Right lung (tissue), 5 donors: ENCODE results near the gene DTL. TPM values are rescaled to one million over a fixed set of nuclear protein-coding genes. Genes with fewer than 3 reads are reported as not detected.

Source experiments
- DNase-seq, 2 donors: peaks; one replicate each; pipeline ENCODE4 v3.0.0-alpha.2; 2013
- polyA plus RNA-seq, 5 donors: library from polyadenylated mRNA; unstranded; fragments of 120-200 nt; gene quantifications; one replicate each; pipeline versions ENCODE4 v1.2.1 to v1.2.3, GENCODE V29; 2013; ENCODE audit warnings: inconsistent platforms in 1 of 5, low replicate concordance in 1 of 5; ENCODE audit not compliant: insufficient read length in 5 of 5, insufficient read depth in 1 of 5

DTL gene
- polyA plus RNA-seq, 5 donors: 25.1 to 40.3 (median 36.0) TPM

DNA sequence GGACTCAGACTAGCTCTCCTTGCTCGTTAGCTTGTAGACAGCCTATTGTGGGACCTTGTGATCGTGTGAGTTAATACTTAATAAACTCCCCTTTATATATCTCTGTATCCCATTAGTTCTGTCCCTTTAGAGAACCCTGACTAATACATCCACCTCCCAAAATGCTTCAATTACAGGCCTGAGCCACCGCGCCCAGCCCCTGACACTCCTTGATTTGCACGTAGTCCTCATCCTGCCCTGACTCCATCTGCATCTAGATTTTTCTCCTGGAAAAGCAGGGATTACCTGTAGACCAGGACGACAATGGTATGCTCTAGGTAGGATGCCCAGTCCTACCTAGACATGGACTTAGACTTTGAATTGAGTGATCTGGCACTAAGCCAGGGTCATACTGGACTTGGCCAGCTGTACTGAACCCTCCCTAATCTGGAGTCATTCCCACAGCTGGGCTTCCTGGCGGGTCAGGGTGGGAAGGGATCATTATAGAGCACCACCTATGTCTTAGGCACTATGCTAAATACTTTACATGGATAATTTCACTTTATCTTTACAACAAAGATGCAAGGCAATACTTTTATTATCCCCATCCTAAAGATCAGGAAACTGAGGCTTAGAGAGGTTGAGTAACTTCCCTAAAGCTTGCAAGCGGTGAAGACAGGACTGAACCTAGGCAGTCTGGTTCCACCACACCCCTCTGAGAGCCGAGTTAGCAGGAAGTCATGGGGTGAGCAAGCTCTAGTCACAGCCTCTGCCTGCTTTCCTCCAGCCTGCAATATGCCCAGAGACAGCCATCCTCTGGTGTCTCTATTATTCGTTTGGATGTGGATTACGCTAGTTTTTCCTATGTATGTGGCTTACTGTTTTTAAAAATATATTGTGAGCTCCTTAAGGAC lies 89.4 kb downstream of the DTL start:
- no peak for DNase-seq

DNA sequence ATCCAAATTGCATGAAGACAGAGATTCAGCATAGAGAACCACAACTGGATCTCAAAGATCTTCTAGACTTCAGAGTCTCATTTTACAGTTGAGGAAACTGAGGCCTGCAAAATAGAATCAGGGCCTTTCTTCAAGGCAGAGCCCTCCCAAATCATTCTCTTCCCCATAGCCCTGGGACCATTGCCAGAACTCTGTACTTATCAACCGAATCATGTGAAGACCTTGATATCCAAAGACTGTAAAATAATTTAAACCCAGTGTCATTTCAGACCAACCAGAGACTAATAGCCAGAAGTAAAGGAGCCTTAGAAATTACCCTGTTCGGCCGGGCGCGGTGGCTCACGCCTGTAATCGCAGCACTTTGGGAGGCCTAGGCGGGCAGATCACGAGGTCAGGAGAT lies 90.1 kb downstream of the DTL start:
- no peak for DNase-seq

DNA sequence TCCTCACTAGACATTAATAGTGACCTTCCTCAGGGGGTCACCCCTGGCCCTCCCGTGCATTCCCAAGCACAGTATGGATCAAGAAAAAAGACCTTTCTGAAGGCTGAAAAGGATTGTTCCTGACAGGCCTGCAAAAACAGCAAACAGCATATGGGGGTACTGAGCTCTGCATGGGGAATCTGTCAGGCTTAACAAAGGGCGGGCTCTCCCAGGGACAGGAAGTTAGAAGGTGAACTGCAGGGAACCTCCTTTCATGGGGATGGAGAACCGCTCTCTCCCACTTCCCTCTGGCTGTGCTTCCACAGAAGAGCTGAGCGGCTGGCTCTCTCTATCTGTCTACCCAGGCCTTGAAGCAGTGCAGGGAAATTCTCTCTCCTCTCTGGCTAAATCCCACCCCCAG lies 91.7 kb downstream of the DTL start:
- no peak for DNase-seq

DNA sequence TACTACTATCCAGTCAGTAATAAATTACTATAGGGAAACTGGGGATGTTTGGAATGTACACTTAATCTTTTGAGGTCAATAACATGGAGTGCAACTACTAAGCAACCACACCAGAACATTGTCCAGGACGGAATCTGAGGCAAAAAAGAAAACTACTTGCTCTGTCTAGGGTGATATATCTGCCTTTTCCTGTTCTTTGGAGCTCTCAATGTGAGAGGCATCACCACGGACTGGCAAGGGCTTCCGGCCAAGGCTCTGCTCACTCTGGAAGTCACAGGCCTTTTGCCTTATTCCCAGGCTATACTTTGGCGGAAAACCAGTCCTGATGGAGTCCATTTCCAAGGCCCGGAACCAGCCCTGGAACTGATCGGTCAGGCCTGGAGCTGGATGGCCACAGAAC lies 94.2 kb downstream of the DTL start:
- DNase-seq: no peak

DNA sequence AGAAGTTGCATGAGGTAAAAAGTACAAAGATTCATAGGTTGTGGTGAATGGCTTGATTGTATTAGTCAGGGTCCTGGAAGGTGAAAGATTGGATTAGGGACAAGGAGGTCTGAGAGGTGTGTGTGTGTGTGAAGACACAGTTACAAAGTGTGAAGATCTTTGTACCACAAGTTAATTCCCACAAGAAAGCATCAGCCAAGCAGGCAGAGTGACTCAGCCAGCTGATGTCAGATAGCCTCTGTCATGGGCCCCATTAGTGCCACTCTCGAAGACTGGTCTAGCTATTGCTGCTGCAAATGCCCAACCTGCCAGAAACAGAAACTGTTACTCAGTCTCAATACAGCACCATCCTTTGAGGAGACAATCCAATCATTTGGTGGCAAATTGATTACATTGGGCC lies 96.5 kb downstream of the DTL start:
- no peak for DNase-seq

DNA sequence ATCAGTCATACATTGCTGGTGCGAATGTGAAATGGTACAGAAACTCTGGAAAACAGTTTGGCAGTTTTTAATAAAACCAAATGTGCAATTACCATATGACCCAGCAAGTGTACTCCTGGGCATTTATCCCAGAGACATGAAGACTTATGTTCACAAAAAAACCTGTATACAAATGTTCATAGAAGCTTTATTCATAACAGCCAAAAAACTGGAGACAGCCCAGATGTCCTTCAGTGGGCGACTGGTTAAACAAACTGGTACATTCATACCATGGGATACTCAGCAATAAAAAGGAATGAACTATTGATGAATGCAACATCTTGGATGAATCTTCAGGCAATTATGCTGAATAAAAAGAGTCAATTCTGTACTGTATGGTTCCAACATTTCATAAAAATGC lies 97.8 kb downstream of the DTL start:
- DNase-seq: no peak

DNA sequence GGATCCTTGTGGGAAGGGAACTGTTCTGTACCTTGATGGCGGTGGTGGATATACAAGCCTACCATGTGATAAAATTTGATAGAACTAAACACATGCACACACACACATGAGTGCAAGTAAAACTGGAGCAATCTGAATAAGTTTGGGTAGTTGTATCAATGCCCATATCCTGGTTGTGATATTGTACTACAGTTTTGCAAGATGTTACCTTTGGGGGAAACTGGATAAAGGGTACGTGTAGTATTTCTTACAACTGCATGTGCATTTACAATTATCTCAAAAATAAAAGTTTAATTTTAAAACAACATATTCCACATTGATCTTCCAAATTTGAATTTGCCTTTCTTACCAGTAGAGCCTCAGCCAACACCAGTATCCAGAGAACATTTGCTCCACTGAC lies 99.6 kb downstream of the DTL start:
- no peak for DNase-seq

DNA sequence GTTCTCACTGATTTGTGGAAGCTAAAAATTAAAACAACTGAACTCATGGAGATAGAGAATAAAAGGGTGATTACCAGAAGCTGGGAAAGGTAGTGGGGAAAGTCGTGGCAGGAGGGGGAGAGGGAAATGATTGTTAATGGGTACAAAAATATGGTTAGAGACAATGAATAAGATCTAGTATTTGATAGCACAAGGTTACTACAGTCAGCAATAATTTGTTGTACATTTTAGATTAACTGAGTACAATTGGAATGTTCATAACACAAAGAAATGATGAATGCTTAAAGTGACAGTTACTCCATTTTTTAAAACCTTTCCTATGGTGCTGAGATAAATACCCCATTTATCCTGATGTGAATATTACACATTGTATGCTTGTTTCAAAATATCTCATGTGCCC lies 102.3 kb downstream of the DTL start:
- DNase-seq: no peak

DNA sequence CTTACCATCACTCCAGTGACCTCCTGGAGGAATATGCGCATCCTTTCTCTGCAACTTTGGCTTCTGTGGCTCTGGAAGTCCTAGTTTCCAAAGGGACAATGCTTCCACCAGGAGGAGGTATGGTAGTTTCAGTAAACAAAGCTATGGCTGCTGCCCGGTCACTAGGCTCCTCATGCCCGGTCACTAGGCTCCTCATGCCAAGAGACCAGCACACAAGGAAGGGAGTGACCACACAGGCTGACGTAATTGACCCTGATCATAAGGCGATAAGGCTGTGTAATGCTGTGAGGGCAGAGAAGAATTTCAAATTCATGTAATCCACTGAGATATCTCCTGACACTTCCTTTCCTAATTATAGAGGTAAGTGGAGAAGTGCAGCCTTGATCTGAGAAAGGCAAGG lies 102.9 kb downstream of the DTL start:
- no peak for DNase-seq

DNA sequence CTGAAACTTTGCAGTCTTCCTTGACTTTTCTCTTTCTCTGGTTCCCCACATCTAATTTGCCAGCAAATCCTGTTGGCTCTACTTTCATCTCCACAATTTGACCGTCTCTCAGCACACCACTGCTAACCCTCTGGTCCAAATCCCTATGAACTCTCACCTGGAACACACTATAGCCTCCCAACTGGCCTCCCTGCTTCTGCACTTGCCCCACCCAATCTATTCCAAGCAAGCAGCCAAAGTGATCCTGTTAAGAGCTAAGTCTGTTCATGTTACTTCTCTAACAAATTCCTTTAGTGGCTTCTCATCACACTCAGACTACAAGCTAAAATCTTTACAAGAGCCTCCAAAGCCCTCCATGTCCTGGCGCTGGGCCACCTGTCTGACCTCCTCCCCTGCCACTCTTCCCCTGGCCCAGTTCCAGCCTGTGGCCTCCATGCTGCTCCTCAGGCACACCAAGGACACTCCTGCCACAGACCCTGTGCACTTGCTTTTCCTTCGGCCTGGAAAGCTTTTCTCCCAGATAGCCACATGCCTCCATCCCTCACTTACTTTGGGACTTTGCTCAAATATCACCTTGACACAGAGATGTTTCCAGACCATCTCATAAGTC lies 104.1 kb downstream of the DTL start:
- no peak for DNase-seq

DNA sequence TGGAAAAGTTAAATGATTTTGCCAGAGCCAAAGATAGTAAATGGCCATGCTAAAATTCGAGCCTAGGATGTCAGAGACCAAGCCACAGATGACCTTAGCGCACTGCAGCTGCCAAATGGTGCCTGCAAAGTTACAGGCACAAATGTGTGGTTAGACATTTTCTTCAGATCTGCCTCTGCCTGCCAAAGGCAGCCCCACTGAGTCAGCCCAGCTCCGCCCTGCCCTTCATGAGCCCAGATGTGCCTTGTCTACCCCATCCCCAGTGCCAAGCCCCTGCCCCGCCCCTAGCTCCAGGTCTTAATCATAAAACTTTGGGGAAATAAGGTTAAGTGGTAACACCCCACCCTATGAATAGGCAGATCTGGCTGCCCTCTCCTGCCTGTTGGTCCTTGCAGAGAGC lies 105.9 kb downstream of the DTL start:
- DNase-seq: no peak

DNA sequence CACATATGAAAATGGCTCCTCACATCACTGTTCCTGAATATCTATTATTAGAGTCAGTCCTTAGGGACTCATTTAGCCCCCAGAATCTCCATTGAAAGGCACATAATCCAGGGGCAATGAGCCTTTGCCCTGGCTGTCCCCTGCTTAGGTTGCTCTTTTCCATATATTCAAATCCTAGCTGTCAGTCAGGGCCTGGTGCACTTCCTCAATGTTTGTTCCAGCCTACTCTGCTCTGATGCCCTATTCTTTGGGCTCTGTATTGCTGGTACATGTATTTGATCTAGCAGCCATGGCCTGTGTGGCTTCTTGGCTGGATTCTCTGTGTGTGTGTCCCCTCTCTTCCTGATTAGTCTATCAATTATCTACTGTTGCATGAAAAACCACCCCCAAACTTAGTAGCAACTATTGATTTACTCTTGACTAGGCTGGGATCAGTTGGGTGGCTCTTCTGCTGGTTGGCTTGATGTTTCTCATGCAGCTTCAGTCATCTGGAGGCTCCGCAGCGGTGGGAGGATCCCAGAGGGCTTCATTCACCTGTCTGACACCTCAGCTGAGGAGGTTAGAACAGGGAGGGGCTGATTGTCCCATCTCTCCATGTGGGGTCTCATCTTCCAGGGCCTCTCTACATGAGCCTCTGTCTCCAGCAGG lies 107.5 kb downstream of the DTL start:
- no peak for DNase-seq

DNA sequence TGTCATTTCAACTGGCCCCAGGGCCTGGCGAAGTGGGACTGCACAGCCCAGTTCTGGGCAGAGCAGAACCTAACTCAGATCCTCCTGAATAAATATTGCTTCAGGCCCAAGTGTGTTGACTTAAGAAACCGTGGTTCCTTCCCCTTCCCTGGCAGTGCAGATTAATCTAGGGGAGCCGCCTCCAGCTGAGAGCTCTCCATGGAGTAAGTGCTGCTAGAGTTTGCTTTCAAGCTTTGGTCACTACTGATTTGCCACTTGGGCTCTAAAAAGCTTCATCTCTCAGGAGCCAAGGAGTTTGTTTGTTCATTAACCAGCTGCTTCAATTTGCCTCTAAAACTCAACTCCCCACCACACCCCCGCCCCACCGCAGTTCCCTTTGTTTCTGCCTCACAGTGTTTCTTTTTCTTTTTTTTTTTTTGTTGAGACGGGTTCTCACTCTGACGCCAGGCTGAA lies 112.1 kb downstream of the DTL start:
- DNase-seq: peak; percentile 61 to 64

DNA sequence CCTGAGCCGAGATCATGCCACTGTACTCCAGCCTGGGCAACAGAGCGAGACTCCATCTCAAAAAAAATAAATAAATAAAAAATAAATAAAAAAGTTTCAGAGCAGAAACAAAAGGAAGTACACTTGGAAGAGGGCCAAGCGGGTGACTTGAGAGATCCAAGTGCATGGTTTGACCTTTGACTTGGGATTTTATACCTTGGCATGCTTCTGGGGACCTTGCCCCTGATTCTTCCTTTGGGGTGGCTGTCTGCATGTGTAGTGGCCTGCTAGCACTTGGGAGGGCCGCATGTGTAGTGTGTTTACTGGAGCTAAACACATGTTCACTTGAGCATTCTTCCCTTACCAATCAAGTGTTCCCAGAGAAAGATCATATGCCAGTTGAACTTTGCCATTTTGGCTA lies 114.0 kb downstream of the DTL start:
- DNase-seq: no peak

DNA sequence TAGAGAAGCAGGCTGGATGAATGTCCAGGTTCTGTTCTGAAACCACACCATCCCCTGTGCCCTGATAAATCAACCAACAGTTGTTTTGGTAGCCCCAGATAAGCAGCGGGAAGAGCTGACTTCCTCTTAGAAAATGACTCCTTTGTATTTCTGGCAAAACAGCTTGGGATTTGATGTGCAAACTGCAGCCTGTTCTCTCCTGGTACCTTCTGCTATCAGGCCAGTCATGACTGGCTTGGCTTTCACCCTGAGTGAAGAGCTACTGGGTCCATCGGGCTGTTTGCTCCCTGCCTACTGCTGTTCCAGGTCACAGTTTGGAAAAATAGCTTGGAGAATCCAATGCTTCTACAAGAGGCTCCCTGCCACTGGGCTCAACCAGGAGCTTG lies 116.8 kb downstream of the DTL start:
- DNase-seq: no peak

DNA sequence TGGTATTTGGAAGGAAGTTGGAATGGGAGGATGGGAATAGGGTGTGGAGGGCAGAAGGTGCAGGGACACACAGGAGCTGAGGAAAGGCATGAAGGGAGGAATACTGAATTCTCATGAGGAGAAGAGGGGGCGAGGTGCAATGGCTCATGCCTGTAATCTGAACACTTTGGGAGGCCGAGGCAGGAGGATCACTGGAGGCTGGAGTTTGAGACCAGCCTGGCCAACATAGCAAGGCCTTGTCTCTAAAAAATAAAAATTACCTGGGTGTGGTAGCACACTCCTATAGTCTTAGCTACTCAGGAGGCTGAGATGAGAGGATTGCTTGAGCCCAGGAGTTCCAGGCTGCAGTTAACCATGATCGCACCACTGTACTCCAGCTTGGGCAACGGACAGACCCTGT lies 117.3 kb downstream of the DTL start:
- no peak for DNase-seq

DNA sequence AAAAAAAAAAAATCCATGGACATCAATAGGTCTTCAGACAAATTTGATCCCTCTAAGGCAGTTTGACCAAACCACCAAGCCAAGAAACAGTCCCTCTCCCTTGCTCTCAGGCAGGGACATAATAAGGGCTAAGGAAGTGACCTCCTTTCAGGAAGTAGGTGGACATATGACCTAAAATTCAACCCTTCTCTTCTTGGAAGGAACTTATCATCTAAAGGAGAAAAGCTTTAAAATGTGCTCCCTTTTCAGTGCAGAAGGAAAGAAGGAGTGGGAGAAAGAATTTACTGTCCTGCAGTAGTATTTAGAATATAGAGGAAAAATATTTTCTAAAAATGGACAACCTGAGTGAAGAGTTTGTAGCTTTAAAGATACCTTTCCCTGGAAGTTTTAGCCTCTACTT lies 118.1 kb downstream of the DTL start:
- no peak for DNase-seq

Other genes starting within 250 kb of the DTL start
- 10 to 100 TPM; 14.8 to 23.5 (median 17.7) TPM for gene LPGAT1, start 205.0 kb upstream of the DTL start, polyA plus RNA-seq
- gene INTS7, start 191 bp upstream of the DTL start, polyA plus RNA-seq: 10 to 100 TPM; 19.6 to 23.5 (median 21.3) TPM
- gene PPP2R5A, start 249.7 kb downstream of the DTL start, polyA plus RNA-seq: 100 to 1,000 TPM in 4 of 5 donors, 10 to 100 TPM in 1; 97.5 to 123 (median 121) TPM